ENCODE data around the gene GRK4. TPM values are rescaled to one million over a fixed set of nuclear protein-coding genes. Genes with fewer than 3 reads are reported as not detected.

Gene GRK4
- total and polyA plus RNA-seq, 4 donors = 1.0 to 2.2 (median 1.8) TPM

- Histone ChIP-seq H3K27ac (ENCODE audit: low read depth in 1 of 2, low read length in 2 of 2) (no peak overlapping the region), H3K36me3 (ENCODE audit: control insufficient read depth in 4 of 4, insufficient read depth in 3 of 4, low read depth in 1 of 4, low read length in 3 of 4) (no peaks in the 10 kb centered on the region), H3K9ac (ENCODE audit: low read depth in 1 of 2, low read length in 2 of 2) (no peak overlapping the region), H3K27me3 (ENCODE audit: control insufficient read depth in 4 of 4, insufficient read depth in 4 of 4, low read length in 3 of 4) (no peaks in the 10 kb centered on the region), H3K4me1 (ENCODE audit: control insufficient read depth in 4 of 4, insufficient read depth in 4 of 4, low read length in 3 of 4) (peaks cover 0 to 9% (median 8%) of the 10 kb centered on the region in 4 donors), H3K4me3 (ENCODE audit: low read depth in 1 of 3, low read length in 3 of 3) (no peak overlapping the region), H3K9me3 (ENCODE audit: control insufficient read depth in 4 of 4, low read length in 3 of 4) (no peaks in the 10 kb centered on the region)
- 83% methylated on average over 4 of the region's 4 CpGs for whole genome bisulfite sequencing
- no peak for DNase-seq (ENCODE audit: low spot score)
- no peak for TF ChIP-seq TAF1 (conservative IDR thresholded peaks at IDR 0.05)
- no peak for TF ChIP-seq REST (IDR thresholded peaks at IDR 0.05)
- no peak for TF ChIP-seq FOXA1 (IDR thresholded peaks at IDR 0.05)
- no peak for TF ChIP-seq RXRA (IDR thresholded peaks at IDR 0.05)
- TF ChIP-seq MAX (IDR thresholded peaks at IDR 0.05) = no peak
- TF ChIP-seq ATF3 (IDR thresholded peaks at IDR 0.05) = no peak
- TF ChIP-seq NR2F2 (IDR thresholded peaks at IDR 0.05) = no peak
- no peak for TF ChIP-seq RAD21 (IDR thresholded peaks at IDR 0.05)
- TF ChIP-seq FOXA2 (IDR thresholded peaks at IDR 0.05) = no peak
These were observed 54.1 kb downstream of the GRK4 start for GRCh38 chr4:3017504-3017903.

GRCh38 chr4:3019145-3019846 is 55.9 kb downstream of the GRK4 start:
- TF ChIP-seq SP1 (IDR thresholded peaks at IDR 0.05) (no peak), RXRA (IDR thresholded peaks at IDR 0.05) (no peak), GABPA (IDR thresholded peaks at IDR 0.05 in 1 of 2, conservative IDR thresholded peaks at IDR 0.05 in 1 of 2) (no peak), FOXA1 (IDR thresholded peaks at IDR 0.05) (no peak), ATF3 (IDR thresholded peaks at IDR 0.05) (no peak), JUND (IDR thresholded peaks at IDR 0.05) (no peak), HNF4G (IDR thresholded peaks at IDR 0.05) (no peak), YY1 (IDR thresholded peaks at IDR 0.05) (no peak), EGR1 (IDR thresholded peaks at IDR 0.05; ENCODE audit: low read depth in 2 of 2) (no peak), RAD21 (IDR thresholded peaks at IDR 0.05) (no peak), ZBTB33 (IDR thresholded peaks at IDR 0.05) (no peak), REST (IDR thresholded peaks at IDR 0.05) (no peak)
- Histone ChIP-seq H3K9me3 (ENCODE audit: control insufficient read depth in 4 of 4, low read length in 3 of 4) (no peaks in the 10 kb centered on the region), H3K4me1 (ENCODE audit: control insufficient read depth in 4 of 4, insufficient read depth in 4 of 4, low read length in 3 of 4) (no peaks in the 10 kb centered on the region), H3K4me3 (ENCODE audit: low read depth in 1 of 3, low read length in 3 of 3) (no peak overlapping the region), H3K27me3 (ENCODE audit: control insufficient read depth in 4 of 4, insufficient read depth in 4 of 4, low read length in 3 of 4) (no peaks in the 10 kb centered on the region), H3K27ac (ENCODE audit: low read depth in 1 of 2, low read length in 2 of 2) (no peak overlapping the region), H3K36me3 (ENCODE audit: control insufficient read depth in 4 of 4, insufficient read depth in 3 of 4, low read depth in 1 of 4, low read length in 3 of 4) (no peaks in the 10 kb centered on the region), H3K9ac (ENCODE audit: low read depth in 1 of 2, low read length in 2 of 2) (no peak overlapping the region)
- no peak for DNase-seq (ENCODE audit: low spot score)
- 93% methylated on average over 13 of the region's 13 CpGs for WGBS

All from liver (tissue), 9 donors.